ENCODE data around the gene DSCAML1. TPM values are rescaled to one million over a fixed set of nuclear protein-coding genes. Genes with fewer than 3 reads are reported as not detected.

The DSCAML1 gene
- total RNA-seq, 1 experiment from 2014 or later, result not detected

GRCh38 chr11:117497206-117497951 is 299.6 kb downstream of the DSCAML1 start:
- H3K9ac ChIP-seq (ENCODE audit: low read length), result no peak overlapping the region
- BruUV-seq (replicated peaks), result no TSS peak
- H3K27me3 ChIP-seq (ENCODE audit: insufficient read depth, low read length), result peaks cover 28% of the 10 kb centered on the region; the same call in 1 of the 2 replicates
- H3K9me3 ChIP-seq (ENCODE audit: control insufficient read depth in 1 of 2, insufficient read depth in 1 of 2, low read depth in 1 of 2, low read length in 2 of 2), result no peaks in the 10 kb centered on the region
- H3K4me1 ChIP-seq (ENCODE audit: control insufficient read depth in 1 of 2, insufficient read depth in 2 of 2, low read length in 2 of 2), result no peaks in the 10 kb centered on the region
- H3K4me2 ChIP-seq (ENCODE audit: low read length), result no peak overlapping the region
- intact Hi-C loops (cut with micrococcal nuclease), result no loop called here
- H3K79me2 ChIP-seq (ENCODE audit: insufficient read depth, low read length), result no peaks in the 10 kb centered on the region
- DNase-seq (ENCODE audit: low read depth, low spot score) (no peak), ATAC-seq (no peak)
- H3K9me2 ChIP-seq (ENCODE audit: insufficient read depth), result no peaks in the 10 kb centered on the region
- CTCF ChIA-PET, result no interaction called here
- H3K4me3 ChIP-seq (replicated peaks in 1 of 2; ENCODE audit: low read depth in 1 of 2, low read length in 2 of 2), result no peak overlapping the region
- H3K27ac ChIP-seq (ENCODE audit: low read depth, low read length), result no peak overlapping the region
- RAD21 ChIA-PET (ENCODE audit: low non-redundant PET in 1 of 2, low total read pairs in 2 of 2, uncharacterized antibody in 2 of 2, unreplicated experiment in 2 of 2), result no interaction called here
- POLR2A ChIA-PET, result no interaction called here
- H4K20me1 ChIP-seq (ENCODE audit: insufficient read depth), result no peaks in the 10 kb centered on the region
- no peaks in the 10 kb centered on the region for H3K36me3 ChIP-seq (ENCODE audit: control insufficient read depth in 1 of 2, insufficient read depth in 2 of 2, low read length in 2 of 2)
- TF ChIP-seq FOSL1 (IDR thresholded peaks at IDR 0.05; ENCODE audit: low read depth), result no peak
- TF ChIP-seq JUND (IDR thresholded peaks at IDR 0.05), result no peak
- TF ChIP-seq ZBTB33 (IDR thresholded peaks at IDR 0.05; ENCODE audit: extremely low read depth, insufficient replicate concordance, low read length), result no peak
- no peak for TF ChIP-seq SRF (IDR thresholded peaks at IDR 0.05; ENCODE audit: low read depth)
- no peak for TF ChIP-seq CEBPB (IDR thresholded peaks at IDR 0.05; ENCODE audit: low read depth)
- TF ChIP-seq ZFX (IDR thresholded peaks at IDR 0.05), result no peak
- TF ChIP-seq SIN3A (IDR thresholded peaks at IDR 0.05; ENCODE audit: low read depth), result no peak
- TF ChIP-seq POLR2AphosphoS5 (IDR thresholded peaks at IDR 0.05; ENCODE audit: low read depth, low read length), result no peak
- no peak for TF ChIP-seq ATF3 (IDR thresholded peaks at IDR 0.05)
- no peak for TF ChIP-seq YY1 (IDR thresholded peaks at IDR 0.05; ENCODE audit: extremely low read depth, insufficient replicate concordance, low read depth, low read length)
- no peak for TF ChIP-seq SP1 (IDR thresholded peaks at IDR 0.05; ENCODE audit: low read depth)
- no peak for TF ChIP-seq ZNF274 (IDR thresholded peaks at IDR 0.05; ENCODE audit: low read depth, low read length)
- no peak for TF ChIP-seq EZH2 (IDR thresholded peaks at IDR 0.05)
- no peak for TF ChIP-seq MAX (IDR thresholded peaks at IDR 0.05)
- no peak for TF ChIP-seq CTCF (IDR thresholded peaks at IDR 0.05 in 2 of 3, conservative IDR thresholded peaks at IDR 0.05 in 1 of 3; ENCODE audit: borderline replicate concordance in 1 of 3, insufficient read depth in 1 of 3, low read depth in 2 of 3, low read length in 2 of 3)
- no peak for TF ChIP-seq EGR1 (IDR thresholded peaks at IDR 0.05; ENCODE audit: low read depth)
- no peak for TF ChIP-seq RAD21 (IDR thresholded peaks at IDR 0.05; ENCODE audit: low read depth)
- TF ChIP-seq REST (IDR thresholded peaks at IDR 0.05; ENCODE audit: low read depth), result no peak
- H2AFZ ChIP-seq (ENCODE audit: low read depth, low read length, poor library complexity, severe bottlenecking), result no peak overlapping the region

Data from HCT116 (cell line).